GM04504 (cell line): Measurements from ENCODE around the gene CYP2S1.
A peak's percentile ranks its signal among the peaks of the same experiment; 100 is the strongest.

ENCODE experiments used
- DNase-seq: peaks from one replicate; pipeline ENCODE4 v3.0.0-alpha.2; 2012; ENCODE audit warnings: low read depth

The CYP2S1 gene

GRCh38 chr19:41194157-41194552 is 1.1 kb downstream of the CYP2S1 start:
- no peak for DNase-seq

GRCh38 chr19:41195675-41196497 is 2.9 kb downstream of the CYP2S1 start:
- no peak for DNase-seq

- no peak for DNase-seq
Observed at GRCh38 chr19:41198559-41198958, 5.5 kb downstream of the CYP2S1 start.

GRCh38 chr19:41203371-41203770 is 10.4 kb downstream of the CYP2S1 start:
- DNase-seq = no peak

GRCh38 chr19:41204338-41204737 is 11.3 kb downstream of the CYP2S1 start:
- DNase-seq = peak; percentile 77

GRCh38 chr19:41205995-41206394 is 13.0 kb downstream of the CYP2S1 start:
- no peak for DNase-seq

GRCh38 chr19:41206456-41206855 is 13.4 kb downstream of the CYP2S1 start:
- DNase-seq = no peak

GRCh38 chr19:41206926-41207750 is 14.1 kb downstream of the CYP2S1 start:
- no peak for DNase-seq

GRCh38 chr19:41214161-41214560 is 21.1 kb downstream of the CYP2S1 start:
- DNase-seq = no peak

- no peak for DNase-seq
Observed at GRCh38 chr19:41217741-41218140, 24.7 kb downstream of the CYP2S1 start.

GRCh38 chr19:41218249-41218614 is 25.2 kb downstream of the CYP2S1 start:
- DNase-seq = no peak

- peak; percentile 69 for DNase-seq
Observed at GRCh38 chr19:41218615-41219507, 25.8 kb downstream of the CYP2S1 start, which contains the start of gene AXL. AXL (plus strand) TSS chr19:41219223; CDS start chr19:41219393, 170 bp downstream.

- no peak for DNase-seq
Observed at GRCh38 chr19:41219924-41220567, 27.0 kb downstream of the CYP2S1 start.

GRCh38 chr19:41220811-41221210 is 27.8 kb downstream of the CYP2S1 start:
- no peak for DNase-seq

GRCh38 chr19:41221514-41222205 is 28.6 kb downstream of the CYP2S1 start:
- DNase-seq = no peak

- no peak for DNase-seq
Observed at GRCh38 chr19:41222240-41222639, 29.2 kb downstream of the CYP2S1 start.

- peak; percentile 62 for DNase-seq
Observed at GRCh38 chr19:41223431-41224234, 30.6 kb downstream of the CYP2S1 start.

GRCh38 chr19:41224632-41225031 is 31.6 kb downstream of the CYP2S1 start:
- no peak for DNase-seq

- peak; percentile 97 for DNase-seq
Observed at GRCh38 chr19:41225238-41226052, 32.4 kb downstream of the CYP2S1 start.
